GM18909 (cell line): Measurements from ENCODE around the gene ZMIZ1.

Source experiments
- ATAC-seq: cut with Tn5 transposase; IDR thresholded peaks from one replicate; pipeline ENCODE4 v1.9.1; 2021; ENCODE audit warnings: mild to moderate bottlenecking; ENCODE audit not compliant: unreplicated experiment, poor library complexity

The ZMIZ1 gene

DNA sequence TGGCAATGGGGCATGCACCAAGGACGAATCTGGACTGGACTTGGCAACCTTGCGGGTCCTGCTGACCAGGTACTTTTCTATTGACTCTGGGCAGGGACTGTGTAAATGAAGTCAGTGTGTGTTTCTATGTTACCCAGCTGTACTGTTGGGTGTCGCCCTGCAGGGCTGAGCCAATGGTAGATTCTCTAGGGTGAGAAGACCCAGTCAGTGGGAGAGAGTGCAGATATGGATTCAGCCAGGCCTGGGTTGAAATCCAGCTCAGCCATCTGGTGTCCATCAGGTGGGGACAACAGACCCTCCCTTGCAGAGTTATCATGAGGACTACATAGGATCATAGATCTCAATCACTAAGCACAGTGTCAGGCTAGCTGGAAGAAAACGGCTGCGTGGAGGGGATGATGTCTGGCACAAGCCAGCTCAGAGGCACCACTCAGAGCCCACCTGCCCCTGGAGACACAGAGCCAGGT lies 273.6 kb downstream of the ZMIZ1 start:
- no peak for ATAC-seq

GRCh38 chr10:79342811-79343561 lies 274.2 kb downstream of the ZMIZ1 start:
- no peak for ATAC-seq

DNA sequence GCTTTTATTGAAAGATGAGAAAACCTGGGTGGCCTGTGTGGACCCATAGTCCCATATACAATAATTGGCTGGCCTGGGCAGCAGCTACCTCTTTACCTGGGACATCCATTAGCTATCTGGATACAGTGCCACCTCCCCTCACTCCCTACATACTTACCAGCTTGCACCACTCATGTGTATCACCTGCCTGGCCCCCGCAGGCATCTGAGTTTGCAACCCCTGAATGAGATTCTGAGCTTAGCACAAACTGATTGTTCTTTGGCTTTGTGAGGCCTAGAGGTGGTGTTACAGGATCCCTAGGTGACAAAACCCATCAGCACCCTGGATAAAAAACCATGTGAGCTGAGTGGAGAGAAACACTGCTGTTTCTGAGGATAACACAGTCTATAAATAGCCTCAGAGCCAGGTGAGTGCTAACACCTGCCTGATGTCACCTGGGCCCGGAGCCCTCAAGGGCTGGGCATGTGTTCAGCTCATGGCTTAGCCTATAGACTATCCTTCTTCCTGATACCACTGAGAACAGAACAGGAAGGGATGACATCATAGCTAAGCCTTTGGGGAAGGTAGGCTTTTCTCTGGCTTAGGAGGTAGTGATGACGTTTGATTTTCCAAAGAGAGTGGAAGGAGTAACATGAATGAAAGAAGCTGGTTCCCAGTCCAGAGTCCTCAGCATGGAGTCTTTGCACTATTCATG lies 275.9 kb downstream of the ZMIZ1 start:
- ATAC-seq: no peak

DNA sequence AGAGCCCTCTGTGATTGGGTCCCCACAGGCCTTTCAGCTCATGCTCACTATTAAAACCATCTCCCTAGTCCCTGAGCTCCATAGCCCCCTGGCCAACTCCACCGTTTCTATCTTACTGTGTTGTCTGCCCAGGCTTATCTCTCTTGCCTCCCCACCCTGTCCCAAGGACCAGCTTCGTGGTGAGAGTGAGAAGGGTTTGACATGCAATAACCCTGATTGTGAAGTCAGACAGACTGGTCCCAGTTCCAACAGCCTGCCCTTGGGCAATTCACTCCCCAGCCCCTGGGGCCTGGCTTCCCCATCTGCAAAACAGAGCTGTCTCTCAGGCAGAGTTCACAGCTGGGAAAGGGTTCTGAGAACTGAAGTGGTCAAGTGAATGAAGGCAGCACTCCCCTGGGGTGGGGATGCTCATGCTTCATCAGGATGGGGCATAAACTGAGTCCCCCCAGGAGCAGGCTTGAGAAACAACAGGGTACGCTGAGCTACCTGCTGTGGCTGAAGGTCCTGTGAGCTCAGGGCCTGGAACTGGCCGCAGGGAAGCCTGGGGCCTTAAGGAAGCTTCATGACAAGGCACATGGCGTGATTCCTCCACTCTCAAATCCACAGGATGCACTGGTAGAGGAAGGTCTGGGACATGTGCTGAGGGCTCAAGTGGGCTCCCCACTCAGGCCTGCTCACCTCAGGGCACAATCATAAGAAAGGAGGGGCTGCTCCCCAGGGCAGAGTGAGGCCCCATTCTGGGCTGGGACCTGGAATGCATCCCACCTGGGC lies 276.7 kb downstream of the ZMIZ1 start:
- ATAC-seq: no peak

DNA sequence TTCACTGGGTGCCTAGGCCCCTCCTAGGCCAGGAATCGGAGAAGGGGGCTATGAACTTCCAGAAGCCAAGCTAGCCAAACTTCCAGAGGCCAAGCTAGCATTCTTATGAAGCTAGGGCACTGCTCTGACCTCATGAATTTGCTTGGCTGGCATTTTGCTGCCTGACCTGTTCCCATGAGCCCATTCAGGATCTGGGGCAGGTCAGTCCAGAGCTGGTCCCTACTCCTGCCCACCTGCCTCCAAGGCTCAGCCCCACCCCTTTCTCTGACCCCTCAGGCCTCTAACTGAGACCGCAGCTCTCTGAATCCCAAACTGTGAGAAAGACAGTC lies 277.2 kb downstream of the ZMIZ1 start:
- no peak for ATAC-seq

DNA sequence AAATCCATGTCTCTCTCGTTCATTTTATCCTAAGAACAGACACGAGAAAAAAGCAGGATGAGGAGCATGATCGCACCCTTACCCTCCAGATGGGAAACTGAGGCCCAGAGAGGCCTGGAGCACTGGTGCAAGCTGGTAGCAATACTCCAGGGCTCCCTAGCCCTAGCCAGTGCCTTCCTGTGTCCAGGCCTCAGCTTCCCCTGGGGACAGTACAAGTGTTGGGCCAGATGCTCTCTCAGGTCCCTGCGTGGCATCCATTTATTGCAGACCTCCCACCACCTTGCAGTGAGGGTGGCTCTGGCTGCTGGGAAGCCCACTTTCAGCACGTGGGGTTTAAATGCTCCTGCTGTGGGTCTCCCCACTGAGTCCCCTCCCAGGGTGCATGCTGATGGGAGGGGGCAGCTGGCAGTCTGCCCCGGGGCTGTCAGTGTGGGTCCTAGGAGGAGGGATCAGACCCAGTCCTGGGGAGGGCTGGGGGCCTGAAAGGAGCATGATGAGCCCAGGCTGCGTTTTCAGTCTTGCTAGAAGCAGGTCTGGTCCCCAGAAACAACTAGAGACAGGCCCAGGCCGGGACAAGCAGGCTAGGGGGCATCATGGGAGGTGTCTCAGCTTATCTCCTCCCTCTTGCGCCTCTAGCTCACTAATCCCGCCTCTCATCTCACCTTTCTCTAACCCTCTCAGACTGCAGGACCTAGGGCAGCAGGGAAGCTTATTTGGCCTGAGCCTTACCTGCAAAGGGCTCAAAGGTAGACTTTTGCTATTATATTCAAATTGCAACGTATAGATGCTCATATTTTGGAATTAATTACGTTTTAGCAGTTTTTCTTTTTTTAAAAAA lies 277.8 kb downstream of the ZMIZ1 start:
- ATAC-seq: no peak

DNA sequence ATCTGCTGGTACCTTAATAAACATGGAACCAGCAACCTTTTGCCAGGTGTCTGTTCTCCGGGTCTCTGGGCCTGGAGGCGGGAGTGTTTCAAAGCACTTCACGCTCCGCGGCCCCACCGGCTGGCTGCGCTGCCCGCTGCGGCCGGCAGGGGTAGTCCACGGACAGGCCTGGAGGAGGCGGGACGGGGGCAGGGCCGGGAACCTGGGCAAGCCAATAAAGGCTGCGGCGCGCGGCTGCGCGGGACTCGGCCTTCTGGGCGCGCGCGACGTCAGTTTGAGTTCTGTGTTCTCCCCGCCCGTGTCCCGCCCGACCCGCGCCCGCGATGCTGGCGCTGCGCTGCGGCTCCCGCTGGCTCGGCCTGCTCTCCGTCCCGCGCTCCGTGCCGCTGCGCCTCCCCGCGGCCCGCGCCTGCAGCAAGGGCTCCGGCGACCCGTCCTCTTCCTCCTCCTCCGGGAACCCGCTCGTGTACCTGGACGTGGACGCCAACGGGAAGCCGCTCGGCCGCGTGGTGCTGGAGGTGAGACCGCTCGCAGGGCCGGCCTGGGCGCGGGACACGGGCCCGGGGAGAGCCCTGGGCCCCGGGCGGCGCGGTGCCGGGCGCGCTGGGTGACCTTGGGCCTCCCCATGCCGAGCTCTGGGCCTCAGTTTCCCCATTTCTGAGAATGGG lies 278.6 kb downstream of the ZMIZ1 start, which contains the start of gene PPIF:
Gene PPIF (plus strand): TSS at position 244 of the 668 bp plus-strand sequence. CDS start 80 bp downstream, at position 324.
- peak; percentile 81 for ATAC-seq

GRCh38 chr10:79347894-79348639 lies 279.3 kb downstream of the ZMIZ1 start:
- peak; percentile 73 for ATAC-seq

GRCh38 chr10:79348640-79348988 lies 279.8 kb downstream of the ZMIZ1 start:
- ATAC-seq: no peak

DNA sequence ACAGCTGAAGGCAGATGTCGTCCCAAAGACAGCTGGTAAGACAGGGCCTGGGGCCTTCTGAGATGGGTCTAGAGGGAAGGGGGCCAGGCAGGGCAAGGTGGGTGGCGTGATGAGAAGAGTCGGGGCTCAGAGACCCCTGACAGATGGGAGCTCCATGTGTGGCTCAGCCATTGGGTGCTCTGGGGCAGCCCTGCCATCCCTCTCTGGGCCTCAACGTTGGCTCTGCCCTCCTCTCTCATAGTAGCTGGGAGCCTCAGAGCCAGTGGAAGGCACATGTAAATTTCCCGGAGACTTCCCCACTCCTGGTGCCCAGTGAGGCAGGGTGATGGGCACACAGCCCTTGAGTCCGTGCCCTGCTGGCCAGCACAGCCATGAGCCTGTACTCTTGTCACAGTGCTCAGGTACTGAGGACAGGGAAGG lies 280.3 kb downstream of the ZMIZ1 start:
- no peak for ATAC-seq

DNA sequence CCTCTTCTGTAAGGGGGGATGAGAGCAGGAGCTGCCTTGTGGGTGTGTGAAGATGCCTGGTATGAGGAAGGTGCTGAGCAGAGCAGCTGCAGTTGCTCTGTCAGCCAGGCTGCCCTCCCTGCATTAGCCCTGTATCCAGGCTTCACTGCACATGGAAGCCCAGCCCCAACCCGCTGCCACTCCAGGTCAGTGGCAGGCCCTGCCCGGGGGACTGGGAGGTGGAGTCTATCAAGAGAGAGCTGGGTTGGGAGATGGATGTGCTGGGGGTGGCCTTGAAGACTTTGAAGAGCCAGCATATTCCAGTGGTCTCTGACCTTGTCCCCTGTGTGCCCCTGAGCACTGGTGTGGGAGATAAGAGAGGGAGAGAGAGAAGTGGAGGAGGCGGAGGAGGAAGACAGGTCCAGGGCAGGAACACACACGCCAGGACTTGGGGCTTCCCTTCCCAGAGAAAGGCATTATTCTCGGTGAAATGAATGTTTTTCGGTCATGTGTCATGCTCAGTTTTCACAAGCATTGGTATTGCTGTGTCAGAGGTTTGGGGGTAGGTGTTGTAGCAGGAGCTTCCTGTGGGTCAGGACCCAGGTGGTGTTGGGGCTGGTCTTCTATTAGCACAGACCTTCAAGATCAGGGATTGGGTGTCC lies 281.1 kb downstream of the ZMIZ1 start:
- ATAC-seq: no peak

DNA sequence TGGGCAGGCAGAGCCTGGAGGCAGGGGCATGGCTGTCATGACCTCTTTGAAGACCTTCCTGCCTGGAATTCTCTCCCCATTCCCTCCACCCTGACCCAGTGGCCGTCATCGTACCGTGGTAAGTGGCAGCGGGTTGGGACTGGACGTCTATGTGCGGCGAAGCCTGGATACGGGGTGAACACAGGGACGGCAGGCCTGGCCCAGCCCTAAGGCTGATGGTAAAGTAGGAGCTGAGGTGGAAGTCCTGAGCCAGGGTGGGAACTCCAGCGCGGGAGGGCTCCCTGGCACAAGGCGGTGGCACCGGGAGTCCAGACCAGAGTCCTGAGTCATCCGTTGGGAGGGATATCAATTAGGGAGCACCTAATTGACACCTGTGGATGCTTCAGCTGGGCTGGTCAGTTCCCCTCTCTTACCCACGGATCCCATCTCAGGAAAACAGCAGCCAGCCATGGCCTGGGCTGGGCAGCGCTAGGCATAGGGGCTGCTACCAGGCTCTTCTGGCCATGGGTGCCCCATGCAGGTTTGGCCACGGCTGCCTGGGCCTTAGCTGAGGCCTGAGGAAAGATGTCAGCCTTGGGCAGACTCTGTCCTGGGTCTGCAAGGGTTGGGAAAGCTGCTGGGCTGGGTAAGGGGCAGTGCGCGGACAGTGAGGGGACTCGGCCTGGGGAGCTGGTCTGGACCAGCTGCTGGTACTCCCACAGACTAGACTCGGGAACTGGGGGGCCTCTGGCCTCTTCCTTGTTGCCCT lies 281.8 kb downstream of the ZMIZ1 start:
- no peak for ATAC-seq

DNA sequence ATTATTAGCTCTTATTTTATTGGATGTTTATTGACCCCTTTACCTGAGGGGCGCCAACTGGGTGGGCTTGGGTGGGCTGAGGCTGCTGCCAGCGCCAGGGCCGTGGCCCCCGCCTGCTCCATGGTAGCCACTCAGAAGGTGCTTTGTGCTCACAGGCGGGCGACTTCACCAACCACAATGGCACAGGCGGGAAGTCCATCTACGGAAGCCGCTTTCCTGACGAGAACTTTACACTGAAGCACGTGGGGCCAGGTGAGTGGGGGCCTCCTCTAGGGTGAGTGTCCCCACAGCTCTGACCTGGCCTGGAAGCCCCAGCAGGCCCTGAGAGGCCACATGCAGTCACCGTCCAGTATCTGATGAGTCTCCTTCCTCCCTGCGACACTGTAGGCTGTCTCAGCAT lies 282.6 kb downstream of the ZMIZ1 start:
- ATAC-seq: no peak

GRCh38 chr10:79352035-79352877 lies 283.5 kb downstream of the ZMIZ1 start:
- ATAC-seq: no peak

DNA sequence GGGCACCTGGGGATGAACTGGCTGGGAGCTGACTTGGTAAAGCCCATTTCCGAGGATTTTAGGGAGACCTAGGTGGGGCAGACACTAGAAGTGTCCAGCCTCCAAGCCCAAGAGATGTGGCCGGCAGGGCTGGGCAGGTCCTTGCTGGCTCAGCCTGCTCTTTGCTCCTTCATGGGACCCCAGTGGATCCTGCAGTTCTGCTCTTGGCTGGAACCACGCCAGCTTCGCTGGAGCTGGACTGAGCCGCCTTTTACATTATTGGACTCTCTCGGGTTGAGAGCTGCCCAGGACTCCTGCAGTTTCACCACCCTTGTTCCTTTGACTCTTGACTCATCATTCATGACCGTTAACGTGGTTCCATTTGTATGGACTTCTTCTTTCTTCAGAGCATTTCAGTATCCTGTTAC lies 284.2 kb downstream of the ZMIZ1 start:
- ATAC-seq: no peak

- no peak for ATAC-seq
Observed at GRCh38 chr10:79353726-79354125, 285.0 kb downstream of the ZMIZ1 start.

GRCh38 chr10:79354141-79354540 lies 285.4 kb downstream of the ZMIZ1 start:
- no peak for ATAC-seq
